HepG2 (cell line): ENCODE results near the gene FZD4. TPM values are rescaled to one million over a fixed set of nuclear protein-coding genes. Genes with fewer than 3 reads are reported as not detected.

Experiments
- BRD4 ChIP-seq: sonication (generic); formaldehyde crosslinking; IDR thresholded peaks from 2 replicates; pipeline ENCODE4 v1.4.0; 2020; ENCODE audit warnings: missing genetic modification reagents
- BRF2 ChIP-seq: sonication (generic); formaldehyde crosslinking; IDR thresholded peaks from 2 replicates; pipeline ENCODE4 v1.8.1; 2022; ENCODE audit warnings: mild to moderate bottlenecking, missing genetic modification reagents
- CEBPZ ChIP-seq: IDR thresholded peaks from 2 replicates; pipeline ENCODE4 v1.6.1; 2012; ENCODE audit warnings: low read length, improper control_type of control experiment
- FUBP1 ChIP-seq: sonication (generic); formaldehyde crosslinking; IDR thresholded peaks from 2 replicates; pipeline ENCODE4 v1.5.1; 2020; ENCODE audit warnings: missing genetic modification reagents, mild to moderate bottlenecking, borderline replicate concordance
- HBP1 ChIP-seq: IDR thresholded peaks from 2 replicates; pipeline ENCODE4 v1.6.1; 2016; ENCODE audit warnings: low read depth, control low read depth
- KLF12 ChIP-seq: sonication (generic); formaldehyde crosslinking; IDR thresholded peaks from 2 replicates; pipeline ENCODE4 v1.4.0; 2020; ENCODE audit warnings: missing genetic modification reagents, borderline replicate concordance
- KLF15 ChIP-seq: sonication (generic); formaldehyde crosslinking; IDR thresholded peaks from 2 replicates; pipeline ENCODE4 v1.8.1; 2023; ENCODE audit warnings: borderline replicate concordance, mild to moderate bottlenecking, inconsistent platforms, missing genetic modification reagents, mixed read lengths
- PCBP1 ChIP-seq: fragments of 200-400 bp; formaldehyde crosslinking; IDR thresholded peaks from 2 replicates; pipeline ENCODE4 v1.6.1; 2017; ENCODE audit warnings: mild to moderate bottlenecking, low read depth, low read length, borderline replicate concordance
- PREB ChIP-seq: sonication (generic); formaldehyde crosslinking; IDR thresholded peaks from 2 replicates; pipeline ENCODE4 v1.4.0; 2020; ENCODE audit warnings: missing genetic modification reagents
- SRY ChIP-seq: sonication (generic); formaldehyde crosslinking; IDR thresholded peaks from 2 replicates; pipeline ENCODE4 v1.8.0; 2022; ENCODE audit warnings: mild to moderate bottlenecking, missing genetic modification reagents
- ZFP91 ChIP-seq: sonication (generic); formaldehyde crosslinking; IDR thresholded peaks from 2 replicates; pipeline ENCODE4 v1.9.0; 2022; ENCODE audit warnings: missing genetic modification reagents, mild to moderate bottlenecking, borderline replicate concordance
- ZNF251 ChIP-seq: sonication (generic); formaldehyde crosslinking; IDR thresholded peaks from 2 replicates; pipeline ENCODE4 v1.9.0; 2021; ENCODE audit warnings: mild to moderate bottlenecking, missing genetic modification reagents
- ZNF713 ChIP-seq: sonication (generic); formaldehyde crosslinking; IDR thresholded peaks from 2 replicates; pipeline ENCODE4 v1.4.0; 2020; ENCODE audit warnings: mild to moderate bottlenecking, missing genetic modification reagents
- ZNF816 ChIP-seq: sonication (generic); formaldehyde crosslinking; IDR thresholded peaks from 2 replicates; pipeline ENCODE4 v1.8.0; 2022; ENCODE audit warnings: missing genetic modification reagents, mild to moderate bottlenecking, borderline replicate concordance
- polyA plus RNA-seq, 8 experiments: library from polyadenylated mRNA; depleted of rRNA in 3 of 8; stranded (reverse) in 7 of 8; unstranded in 1 of 8; fragments of >200 nt; fragmentation: Illumina TruSeq in 4 of 8; extraction: Trizol in 4 of 8; gene quantifications; 2 replicates each; pipeline versions ENCODE4 v1.2.1 to v1.2.3, GENCODE V29; 2011 to 2016; ENCODE audit warnings: low read depth in 4 of 8, missing spikeins in 1 of 8, mixed read lengths in 1 of 8; ENCODE audit not compliant: insufficient read depth in 1 of 8
- total RNA-seq, 5 experiments: library from RNA; depleted of rRNA; stranded (reverse); fragments of >200 nt; fragmentation: Illumina TruSeq; extraction: Trizol; gene quantifications; 2 replicates each; pipeline ENCODE4 v1.2.3, GENCODE V29; 2016; ENCODE audit warnings: low read depth in 1 of 5
- TF ChIP-seq, protein P1 (sequence below): sonication (generic); formaldehyde crosslinking; conservative IDR thresholded peaks from 2 replicates; pipeline ENCODE4 v1.8.1; 2023; ENCODE audit warnings: missing genetic modification reagents

FZD4 gene
- total and polyA plus RNA-seq, 2 of the 13 experiments (the other 11 are each of a cell fraction or from before 2014, with no cell fraction given): 46.5 to 70.4 TPM

DNA sequence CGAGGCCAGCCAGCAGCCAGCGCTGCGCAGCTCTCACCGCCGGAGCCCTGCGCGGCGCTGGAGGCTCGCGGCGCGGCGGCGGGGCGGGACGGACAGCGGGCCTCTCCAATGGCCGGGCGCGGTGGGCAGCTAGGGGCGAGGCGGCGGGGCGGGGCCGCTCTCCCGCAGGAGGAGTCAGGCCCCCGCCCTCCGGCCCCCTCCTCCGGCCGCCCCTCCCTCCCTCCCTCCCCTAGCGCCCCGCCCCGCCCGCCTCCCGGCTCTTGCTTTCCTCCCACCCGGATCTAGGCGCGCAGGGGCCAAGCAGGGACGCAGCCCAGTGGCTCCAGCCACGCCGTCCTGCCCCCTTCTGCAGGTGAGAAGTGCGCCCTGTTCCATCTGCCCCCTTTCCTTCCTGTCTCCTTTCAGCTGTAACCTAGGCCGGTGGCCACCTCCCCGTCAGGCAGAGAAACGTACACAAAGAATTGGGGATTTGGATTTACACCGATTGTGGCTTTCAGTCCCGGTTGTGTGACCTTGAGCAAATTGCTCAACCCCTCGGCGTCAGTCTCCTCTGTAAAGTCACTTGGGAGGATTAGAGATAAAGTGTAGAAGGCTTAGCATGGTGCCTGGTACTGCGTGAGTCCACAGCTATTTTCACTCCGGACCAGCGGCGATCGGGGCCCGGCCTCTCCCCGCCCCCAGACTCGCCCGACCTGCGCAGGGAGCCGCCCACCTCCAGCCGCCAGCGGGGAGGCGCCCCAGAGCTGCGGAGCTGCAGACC is at the start of gene FZD4 (continued):
- no peak for TF ChIP-seq CEBPZ
- TF ChIP-seq ZNF713 (CRISPR knock-in tag): no peak
- TF ChIP-seq FUBP1: no peak
- TF ChIP-seq, protein P1, sequence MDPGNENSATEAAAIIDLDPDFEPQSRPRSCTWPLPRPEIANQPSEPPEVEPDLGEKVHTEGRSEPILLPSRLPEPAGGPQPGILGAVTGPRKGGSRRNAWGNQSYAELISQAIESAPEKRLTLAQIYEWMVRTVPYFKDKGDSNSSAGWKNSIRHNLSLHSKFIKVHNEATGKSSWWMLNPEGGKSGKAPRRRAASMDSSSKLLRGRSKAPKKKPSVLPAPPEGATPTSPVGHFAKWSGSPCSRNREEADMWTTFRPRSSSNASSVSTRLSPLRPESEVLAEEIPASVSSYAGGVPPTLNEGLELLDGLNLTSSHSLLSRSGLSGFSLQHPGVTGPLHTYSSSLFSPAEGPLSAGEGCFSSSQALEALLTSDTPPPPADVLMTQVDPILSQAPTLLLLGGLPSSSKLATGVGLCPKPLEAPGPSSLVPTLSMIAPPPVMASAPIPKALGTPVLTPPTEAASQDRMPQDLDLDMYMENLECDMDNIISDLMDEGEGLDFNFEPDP (CRISPR knock-in tag): no peak
- peak; percentile 24; the same call in 1 of the 2 replicates for TF ChIP-seq BRD4 (CRISPR knock-in tag)
- peak; percentile 73 for TF ChIP-seq BRF2 (CRISPR knock-in tag)
- no peak; the same call in 1 of the 2 replicates for TF ChIP-seq HBP1 (CRISPR knock-in tag)
- peak; percentile 25; the same call in 1 of the 2 replicates for TF ChIP-seq KLF15 (CRISPR knock-in tag)
- TF ChIP-seq ZFP91: peak; percentile 90; the same call in 1 of the 2 replicates
- no peak for TF ChIP-seq ZNF816 (CRISPR knock-in tag)
- TF ChIP-seq KLF12: 0 out of 2 replicates have a peak, but pooled peaks have one; percentile 55
- no peak for TF ChIP-seq SRY (CRISPR knock-in tag)
- no peak for TF ChIP-seq ZNF251 (CRISPR knock-in tag)
- TF ChIP-seq PREB (CRISPR knock-in tag): no peak
- TF ChIP-seq PCBP1: no peak
